ENCODE measurements around the gene LRRC3.
"Not testable (repeated sequence)": the region's sequence is repeated elsewhere in the genome, so short reads cannot be mapped to it uniquely, and the experiment has no call there.

LRRC3 gene

DNA sequence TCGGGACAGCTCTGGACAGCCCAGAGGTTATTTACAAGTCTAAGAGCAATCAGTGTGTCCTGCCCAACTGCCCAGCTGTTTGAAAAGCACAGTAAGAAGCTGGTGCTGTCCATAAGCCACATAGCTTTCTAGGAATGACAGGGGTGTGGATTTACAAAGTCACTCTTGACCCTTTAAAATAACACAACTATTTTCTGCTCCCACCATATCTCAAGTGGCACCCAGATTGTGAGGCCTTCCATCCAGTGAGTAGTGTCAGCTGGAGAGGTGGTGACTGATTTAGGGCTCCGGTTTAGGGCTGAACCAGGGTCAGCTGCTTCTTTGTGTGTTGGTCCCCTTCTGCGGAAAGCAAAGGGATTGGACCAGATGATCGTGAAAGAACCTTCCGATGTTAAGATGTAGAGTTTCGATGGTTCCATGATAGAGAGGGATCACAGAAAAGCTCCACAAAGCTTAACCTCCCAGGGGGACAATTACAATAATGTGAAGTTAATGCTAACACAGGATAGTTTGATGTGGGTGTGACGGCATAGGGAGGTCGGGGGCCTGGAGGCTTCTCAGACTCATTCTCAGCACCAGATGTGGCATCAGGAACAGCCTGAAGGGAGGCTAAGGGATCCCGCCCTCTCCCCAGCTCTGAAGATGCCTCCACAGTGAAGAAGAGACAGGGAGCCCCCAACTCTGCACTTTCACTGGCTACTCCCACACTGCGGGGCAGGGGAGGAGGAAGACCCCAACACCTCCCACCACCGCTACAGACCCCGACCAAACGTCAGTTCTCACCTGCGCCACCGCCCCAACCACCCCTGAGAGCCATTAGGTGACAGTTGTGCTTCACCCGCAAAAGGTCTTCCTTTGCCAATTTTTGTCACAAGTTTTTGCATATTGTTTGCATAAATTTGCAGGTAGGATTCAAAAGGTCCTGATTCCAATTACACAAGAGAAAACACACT lies 40.6 kb downstream of the LRRC3 start:
- no peak for DNase-seq (ENCODE audit: low read depth in 4 of 4, low spot score in 1 of 4)

DNA sequence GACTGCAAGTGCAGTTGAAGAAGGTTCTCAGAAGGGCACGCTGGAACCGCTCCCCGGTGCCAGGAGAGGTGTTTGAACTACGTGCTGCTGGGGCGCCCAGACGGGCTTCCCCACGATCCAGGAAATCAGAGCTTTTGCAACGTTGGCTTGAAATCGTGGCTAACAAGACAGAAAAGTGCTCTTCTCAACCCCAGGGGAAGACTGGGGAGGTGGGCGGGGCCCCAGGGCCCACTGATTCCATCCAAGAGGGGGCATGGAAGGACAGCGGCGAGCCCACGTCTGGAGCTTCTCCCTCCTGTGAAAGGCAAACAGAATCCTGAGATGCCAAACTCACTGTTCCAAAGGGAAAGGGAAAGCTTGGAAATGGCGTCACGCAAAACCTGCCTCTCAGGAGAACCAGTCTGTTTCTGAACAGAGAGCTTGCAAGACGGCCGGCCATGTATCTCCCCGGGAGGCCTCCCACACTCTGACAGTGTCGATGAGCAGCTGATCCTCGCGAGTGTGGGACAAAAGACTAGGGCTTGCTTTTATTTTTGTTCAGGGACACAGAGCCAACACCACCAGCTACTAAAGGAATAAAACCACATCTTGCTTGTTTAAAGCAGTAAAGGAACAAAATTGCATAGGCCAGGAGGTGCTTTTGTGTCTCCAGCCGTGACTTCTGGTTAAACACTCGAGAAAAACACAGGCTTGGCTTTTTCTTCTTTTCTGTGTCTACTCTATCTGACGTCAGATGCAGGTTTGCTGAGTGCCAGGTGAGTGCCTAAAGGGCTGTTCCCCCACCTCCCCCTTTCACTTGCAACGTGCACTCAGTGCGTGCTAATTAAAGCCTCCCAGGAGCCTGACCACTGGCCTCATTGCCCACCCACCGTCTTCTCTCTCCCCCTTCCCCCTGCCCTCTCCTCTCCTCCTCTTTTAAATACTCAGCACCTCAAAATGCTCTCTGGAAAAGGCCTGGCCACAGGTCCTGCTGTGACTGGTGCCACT lies 41.5 kb downstream of the LRRC3 start:
- DNase-seq (ENCODE audit: low read depth in 4 of 4, low spot score in 1 of 4), result no peak

DNA sequence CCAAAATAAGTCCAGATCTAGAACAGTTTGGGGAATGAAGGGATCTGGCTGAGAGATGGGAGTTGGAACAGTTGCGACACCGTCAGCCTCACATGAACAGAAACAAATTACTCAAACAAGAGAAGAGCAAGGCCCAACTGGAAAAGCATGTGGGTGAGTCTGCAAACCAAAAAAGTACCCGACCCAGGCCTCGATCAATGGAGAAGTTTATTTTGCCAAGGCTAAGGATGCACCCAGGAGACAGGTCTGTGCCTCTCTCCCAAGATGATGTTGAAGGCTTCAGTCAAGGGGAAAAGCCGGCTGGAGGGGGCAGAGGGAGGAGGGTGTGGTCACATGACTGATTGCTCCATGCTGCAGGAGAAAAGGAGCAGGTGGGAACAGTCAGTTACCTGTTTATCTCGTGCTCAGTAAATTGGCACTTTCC lies 42.4 kb downstream of the LRRC3 start:
- DNase-seq (ENCODE audit: low read depth in 4 of 4, low spot score in 1 of 4), result no peak

DNA sequence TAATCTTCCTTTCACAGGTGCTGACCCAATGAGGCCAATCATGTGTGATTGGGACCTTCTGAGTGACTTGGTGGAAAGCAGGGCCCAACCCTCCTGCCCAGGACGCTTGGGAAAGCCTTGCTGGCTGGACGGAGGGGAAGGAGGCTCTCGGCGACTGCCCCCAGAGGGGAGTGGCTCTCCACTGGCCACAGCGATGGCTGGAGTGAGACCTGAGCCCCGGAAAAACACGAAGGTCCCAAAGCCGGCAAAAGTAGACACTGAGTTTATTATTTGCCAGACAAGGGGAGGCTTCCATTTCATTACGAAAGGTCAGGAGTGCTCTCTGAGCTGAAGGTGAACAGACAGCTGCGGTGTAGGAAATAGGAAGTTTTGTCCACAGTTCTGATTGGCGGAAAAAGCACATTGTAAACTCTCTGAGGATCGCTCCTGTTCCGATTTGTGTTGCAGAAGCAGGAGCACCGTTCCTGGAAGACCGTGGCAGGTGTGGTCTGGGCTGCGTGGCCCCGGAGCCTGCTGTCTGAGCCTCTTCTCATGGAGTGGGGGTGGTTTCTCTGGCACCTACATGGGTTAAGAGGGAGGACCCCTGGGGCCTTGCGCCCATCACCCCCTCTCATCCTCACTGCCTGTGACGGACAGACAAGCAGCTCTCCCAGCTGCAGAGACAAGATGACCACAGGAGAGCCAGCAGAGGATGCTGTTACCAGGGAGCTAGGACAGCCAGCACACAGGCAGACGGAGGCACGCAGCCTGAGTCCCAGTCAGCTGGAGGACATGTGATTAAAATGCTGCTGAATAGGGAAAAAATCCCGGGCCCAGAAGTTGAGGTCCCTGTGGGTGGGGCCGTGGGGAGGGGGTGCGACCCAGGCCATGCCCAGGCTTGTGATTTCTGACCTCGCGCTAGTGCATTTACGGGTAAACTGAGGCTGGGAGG lies 43.2 kb downstream of the LRRC3 start:
- DNase-seq (ENCODE audit: low read depth in 4 of 4, low spot score in 1 of 4), result no peak

DNA sequence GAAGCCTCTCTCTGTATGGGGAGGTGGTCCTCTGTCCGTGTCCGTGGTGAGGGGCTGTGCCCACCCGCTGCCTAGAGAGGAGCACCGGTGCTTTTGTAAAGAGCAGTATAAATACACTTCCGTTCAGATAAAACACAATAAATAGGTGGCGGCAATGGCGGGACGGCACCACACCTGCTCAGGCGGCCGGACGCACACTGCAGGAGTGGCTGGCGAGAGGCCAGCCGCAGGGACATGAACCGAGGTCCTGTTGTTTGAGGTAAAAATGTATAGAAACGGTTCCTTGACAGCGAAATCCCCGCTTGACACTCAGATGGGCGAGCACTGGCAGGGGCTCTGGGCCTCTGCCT lies 43.9 kb downstream of the LRRC3 start:
- DNase-seq (ENCODE audit: low read depth in 4 of 4, low spot score in 1 of 4), result no peak

DNA sequence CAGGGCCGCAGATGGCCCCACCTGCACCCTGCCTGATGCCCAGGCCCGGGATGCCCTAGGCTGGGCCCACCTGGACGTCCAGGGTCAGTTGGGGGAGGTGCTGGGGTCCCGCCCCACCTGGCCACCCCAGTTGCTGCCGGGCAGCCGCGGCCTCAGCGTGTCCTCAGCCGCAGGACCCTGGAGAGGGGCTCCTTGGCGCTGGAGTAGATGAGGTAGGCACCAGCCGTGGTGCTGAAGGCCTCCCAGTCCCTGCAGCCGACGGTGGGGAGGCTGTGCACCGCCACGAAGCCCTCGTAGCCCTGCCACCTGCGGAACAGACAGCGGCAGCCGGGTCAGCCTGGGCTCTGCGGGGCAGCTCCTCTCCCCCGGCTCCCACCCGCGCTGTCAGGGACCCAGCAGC lies 44.3 kb downstream of the LRRC3 start:
- no peak for DNase-seq (ENCODE audit: low read depth in 4 of 4, low spot score in 1 of 4)

DNA sequence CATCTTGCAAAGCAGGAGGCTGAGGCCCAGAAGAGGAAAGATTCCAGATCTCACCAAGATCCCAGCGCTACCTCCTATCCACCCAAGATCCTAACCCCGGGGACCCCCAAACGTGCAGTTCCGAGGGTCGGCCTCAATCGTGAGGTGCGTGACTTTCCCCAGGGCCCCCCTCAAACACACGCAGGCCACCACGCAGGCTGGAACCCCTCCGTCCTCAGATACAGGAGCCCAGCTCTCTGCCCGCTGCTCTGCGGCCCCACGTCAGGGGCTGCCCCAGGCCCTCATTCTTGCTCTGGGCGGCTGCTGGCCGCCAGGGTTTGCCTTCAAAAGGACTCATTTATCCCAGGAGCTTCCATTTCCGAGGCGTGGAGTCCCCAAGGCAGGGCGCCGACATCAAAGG lies 44.8 kb downstream of the LRRC3 start:
- DNase-seq (ENCODE audit: low read depth in 4 of 4, low spot score in 1 of 4), result no peak

DNA sequence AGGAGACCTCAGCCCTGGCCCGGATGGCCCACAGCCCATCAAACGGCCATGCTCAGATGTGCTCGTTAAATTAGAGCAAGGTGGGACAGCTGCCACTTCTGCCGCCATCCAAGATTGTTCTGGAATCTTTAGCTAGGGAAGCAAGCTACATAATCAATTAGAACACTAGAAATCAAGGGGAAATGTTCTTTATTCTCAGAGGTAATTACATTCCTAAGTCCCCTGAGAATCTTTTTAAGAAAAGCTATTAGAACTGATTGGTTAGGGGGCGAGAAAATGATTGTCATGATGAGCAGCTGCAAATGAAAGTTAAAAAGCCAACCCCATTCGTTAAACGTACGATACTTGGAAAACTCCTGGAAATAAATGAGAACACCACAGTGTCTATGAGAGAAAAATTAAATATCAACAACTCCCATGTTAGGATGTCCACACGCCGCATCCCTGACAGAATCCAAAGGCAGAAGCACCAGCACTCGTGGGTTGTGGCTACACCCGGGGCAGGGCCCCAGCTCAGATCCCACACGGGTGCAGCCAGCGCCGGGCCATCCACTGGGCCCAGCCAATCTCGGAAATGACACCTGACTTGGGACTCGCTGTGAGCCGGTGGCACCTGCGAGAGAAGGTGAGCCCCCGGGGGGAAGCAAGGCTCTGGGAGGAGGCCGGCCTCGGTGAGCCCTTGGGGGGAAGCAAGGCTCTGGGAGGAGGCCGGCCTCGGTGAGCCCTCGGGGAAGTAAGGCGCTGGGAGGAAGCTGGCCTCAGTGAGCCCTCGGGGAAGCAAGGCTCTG lies 47.1 kb downstream of the LRRC3 start:
- no peak for DNase-seq (ENCODE audit: low read depth in 4 of 4, low spot score in 1 of 4)

DNA sequence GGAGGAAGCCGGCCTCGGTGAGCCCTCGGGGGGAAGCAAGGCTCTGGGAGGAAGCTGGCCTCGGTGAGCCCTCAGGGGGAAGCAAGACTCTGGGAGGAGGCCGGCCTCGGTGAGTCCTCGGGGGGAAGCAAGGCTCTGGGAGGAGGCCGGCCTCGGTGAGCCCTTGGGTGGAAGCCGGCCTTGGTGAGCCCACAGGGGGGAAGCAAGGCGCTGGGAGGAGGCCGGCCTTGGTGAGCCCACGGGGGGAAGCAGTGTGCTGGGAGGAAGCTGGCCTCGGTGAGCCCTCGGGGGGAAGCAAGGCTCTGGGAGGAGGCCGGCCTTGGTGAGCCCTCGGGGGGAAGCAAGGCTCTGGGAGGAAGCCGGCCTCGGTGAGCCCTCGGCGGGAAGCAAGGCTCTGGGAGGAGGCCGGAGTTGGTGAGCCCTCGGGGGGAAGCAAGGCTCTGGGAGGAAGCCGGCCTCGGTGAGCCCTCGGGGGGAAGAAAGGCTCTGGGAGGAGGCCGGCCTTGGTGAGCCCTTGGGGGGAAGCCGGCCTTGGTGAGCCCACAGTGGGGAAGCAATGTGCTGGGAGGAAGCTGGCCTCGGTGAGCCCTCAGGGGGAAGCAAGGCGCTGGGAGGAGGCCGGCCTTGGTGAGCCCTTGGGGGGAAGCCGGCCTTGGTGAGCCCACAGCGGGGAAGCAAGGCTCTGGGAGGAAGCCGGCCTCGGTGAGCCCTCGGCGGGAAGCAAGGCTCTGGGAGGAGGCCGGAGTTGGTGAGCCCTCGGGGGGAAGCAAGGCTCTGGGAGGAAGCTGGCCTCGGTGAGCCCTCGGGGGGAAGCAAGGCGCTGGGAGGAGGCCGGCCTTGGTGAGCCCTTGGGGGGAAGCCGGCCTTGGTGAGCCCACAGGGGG lies 47.9 kb downstream of the LRRC3 start:
- DNase-seq (ENCODE audit: low read depth in 4 of 4, low spot score in 1 of 4), result not testable (repeated sequence)

DNA sequence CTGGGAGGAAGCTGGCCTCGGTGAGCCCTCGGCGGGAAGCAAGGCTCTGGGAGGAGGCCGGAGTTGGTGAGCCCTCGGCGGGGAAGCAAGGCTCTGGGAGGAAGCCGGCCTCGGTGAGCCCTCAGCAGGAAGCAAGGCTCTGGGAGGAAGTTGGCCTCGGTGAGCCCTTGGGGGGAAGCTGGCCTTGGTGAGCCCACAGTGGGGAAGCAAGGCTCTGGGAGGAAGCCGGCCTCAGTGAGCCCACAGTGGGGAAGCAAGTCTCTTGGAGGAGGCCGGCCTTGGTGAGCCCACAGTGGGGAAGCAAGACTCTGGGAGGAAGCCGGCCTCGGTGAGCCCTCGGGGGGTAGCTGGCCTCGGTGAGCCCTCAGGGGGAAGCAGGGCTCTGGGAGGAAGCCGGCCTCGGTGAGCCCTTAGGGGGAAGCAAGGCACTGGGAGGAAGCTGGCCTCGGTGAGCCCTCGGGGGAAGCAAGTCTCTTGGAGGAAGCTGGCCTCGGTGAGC lies 48.6 kb downstream of the LRRC3 start:
- no peak for DNase-seq (ENCODE audit: low read depth in 4 of 4, low spot score in 1 of 4)

DNA sequence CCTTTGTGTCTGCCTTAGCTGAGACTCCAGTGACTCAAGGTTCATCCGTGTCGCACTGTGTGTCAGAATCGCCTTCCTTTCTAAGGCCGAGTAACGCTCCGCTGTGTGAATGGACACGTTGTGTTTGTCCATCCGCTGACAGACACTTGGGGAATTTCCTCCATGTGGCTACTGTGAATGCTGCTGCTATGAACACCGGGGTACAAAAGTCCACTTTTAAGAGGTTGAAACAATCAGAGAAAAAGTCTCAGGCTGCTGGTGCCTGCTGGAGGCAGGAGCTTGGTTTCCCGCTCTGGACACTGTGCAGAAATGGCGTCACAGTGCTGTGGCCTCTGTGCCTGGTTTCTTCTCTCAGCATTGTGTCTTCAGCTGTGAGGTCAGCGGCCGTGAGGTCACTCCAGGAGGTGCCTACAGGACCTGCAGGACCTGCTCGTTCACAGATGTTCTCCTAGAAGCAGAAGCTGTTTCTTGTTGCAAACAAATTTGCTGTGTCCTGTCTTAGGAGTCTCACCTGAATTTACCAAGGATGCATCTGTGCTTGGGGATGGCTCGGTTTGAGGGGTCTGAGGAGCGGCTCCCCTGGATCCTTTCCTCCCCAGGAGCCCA lies 50.5 kb downstream of the LRRC3 start:
- DNase-seq (ENCODE audit: low read depth in 4 of 4, low spot score in 1 of 4), result no peak

DNA sequence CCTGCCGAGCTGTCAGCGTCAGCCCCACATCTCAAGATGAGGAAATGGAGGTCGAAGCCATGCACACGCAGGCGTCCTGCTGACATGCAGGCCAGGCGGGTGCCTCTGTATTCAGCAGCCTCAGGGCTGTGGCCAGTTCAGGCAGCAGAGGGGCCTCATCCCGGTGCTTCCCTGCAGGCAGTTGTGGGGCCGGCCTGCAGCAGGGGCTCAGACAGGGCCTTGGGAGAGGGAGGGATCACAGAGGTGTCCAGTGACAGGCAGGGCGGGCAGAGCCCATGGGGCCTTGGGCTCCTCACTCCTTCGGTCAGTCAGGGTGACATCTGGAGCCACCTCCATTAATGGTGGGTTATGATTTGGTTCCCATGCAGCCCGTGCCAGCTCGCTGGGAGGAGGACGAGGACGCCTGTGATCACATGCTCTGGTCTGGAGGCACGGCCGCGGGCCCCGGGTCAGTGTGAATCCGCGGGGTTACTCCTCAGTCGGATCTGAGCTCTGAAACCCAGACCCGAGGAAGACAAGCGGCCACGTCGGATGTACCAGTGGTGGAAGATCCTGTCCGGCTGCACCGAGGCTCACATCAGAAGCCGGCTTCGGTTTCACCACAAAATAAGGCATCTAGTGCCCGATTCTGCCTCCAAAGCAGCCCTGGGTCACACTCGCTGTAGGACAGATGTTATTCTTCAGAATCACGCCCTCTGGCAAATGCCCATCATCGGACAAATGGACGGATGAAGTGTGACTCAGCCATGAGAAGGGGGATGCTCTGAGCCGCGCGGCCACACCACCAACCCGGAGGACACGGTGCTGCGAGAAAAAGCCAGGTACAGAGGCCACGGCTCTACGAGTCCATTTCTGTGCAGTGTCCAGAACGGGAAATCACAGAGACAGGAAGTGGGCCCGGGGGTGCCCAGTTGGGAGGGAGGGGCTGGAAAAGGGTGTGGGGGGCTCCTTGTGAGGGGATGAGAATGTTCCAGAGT lies 51.3 kb downstream of the LRRC3 start:
- no peak for DNase-seq (ENCODE audit: low read depth in 4 of 4, low spot score in 1 of 4)

DNA sequence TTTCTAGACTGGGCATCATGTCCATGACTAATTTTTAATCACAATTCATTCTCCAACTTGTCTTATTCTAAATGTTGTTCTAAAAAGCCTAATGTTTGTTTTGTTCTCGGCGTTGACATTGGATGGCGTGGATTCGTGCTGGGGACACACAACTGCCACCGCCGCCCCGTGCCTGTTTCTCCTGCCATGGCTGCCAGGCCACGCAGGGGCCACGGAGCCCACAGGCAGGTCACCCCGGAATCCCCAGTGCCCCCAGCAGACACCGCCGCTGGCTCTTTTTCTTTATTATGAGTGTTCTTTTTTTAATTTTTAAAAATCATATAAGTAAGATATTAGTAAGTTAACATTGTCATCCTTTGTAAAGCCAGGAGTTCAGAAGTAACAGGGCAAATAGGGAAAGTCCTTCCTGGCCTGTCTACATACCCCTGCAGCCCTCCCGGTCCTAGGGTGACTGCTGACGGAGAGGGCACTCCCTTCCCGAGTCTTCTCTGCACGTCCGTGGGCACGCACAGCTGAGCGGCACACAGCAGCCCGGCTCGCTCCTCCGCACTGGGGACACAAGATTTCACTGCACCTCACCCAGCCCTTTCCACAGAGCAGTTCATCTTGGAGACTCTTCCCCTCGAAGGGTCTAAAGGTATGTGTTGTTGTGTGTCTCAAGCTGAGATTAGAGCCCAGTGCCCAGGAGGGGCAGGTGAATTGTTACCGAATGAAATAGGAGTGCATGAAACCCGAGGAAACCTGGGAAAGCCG lies 52.5 kb downstream of the LRRC3 start:
- no peak for DNase-seq (ENCODE audit: low read depth in 4 of 4, low spot score in 1 of 4)

DNA sequence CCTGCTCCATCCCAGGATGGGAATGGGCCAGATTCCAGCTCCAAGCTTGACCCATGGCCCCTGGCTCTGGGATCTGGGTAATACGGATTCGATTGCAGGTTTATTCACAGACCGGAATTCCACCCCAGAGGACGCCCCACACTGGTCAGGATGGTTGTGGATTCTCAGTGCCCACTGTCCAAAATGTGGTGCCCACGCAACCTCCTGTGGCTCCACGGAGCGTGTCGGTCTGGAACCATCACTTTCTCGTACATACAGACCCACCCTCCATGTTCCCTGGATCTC lies 53.1 kb downstream of the LRRC3 start:
- DNase-seq (ENCODE audit: low read depth in 4 of 4, low spot score in 1 of 4), result no peak

DNA sequence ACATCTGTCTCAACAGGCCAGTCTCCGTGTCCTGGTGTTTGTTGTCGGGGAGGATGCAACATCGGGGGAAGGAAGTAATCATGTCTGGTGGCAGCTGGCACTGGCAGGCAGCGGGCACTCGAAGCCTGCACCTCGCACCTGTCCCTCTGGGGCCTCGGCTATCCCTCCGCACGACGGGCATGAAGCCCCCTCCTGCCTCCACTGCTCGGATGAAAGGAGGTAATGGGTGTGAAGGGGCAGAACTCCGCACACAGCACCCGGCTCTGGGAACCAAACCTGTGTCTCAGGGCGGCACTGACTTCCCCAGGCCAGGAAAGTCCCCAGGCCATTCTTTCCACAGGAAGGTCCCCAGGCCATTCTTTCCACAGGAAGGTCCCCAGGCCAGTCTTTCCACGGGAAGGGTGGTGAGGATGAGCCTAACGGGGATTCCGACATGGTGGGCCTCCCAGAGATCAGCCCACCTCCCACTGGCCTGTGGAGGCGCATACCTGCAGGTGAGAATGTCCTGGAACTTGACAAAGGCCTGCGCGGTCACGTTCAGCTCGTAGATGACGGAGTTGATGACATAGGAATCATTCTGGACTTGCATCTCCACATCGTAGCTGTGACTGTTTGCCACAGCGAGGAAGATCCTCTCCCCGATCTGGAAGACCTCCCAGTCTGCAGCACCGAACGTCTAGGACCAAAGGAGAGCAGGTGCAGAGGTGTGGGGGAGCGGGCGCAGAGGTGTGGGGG lies 53.6 kb downstream of the LRRC3 start:
- DNase-seq (ENCODE audit: low read depth in 4 of 4, low spot score in 1 of 4), result no peak

DNA sequence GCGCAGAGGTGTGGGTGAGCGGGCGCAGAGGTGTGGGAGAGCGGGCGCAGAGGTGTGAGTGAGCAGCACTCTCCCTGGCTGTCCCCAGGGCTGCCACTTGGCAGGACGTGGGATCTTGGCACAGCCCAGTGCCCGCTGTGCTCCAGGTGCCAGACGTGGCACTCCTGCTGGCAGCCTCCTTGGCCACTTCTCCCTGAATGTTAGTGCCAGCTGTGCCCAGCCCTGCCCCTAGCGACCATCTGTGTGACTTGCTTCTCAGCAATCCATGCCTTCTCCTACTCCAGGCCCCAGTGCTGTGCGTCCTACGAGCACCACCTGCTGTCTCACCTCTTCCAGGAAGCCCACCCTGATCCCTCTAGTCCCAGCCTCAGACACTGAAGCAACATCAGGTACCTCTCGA lies 54.2 kb downstream of the LRRC3 start:
- no peak for DNase-seq (ENCODE audit: low read depth in 4 of 4, low spot score in 1 of 4)
